ENCODE results near the gene COL18A1. TPM values are rescaled to one million over a fixed set of nuclear protein-coding genes. Genes with fewer than 3 reads are reported as not detected.

The COL18A1 gene
- polyA plus RNA-seq, 3 donors = 0.80 to 4.1 (median 1.1) TPM

- H3K27ac Mint-ChIP-seq = no peak overlapping the region
- no peak overlapping the region for H2AFZ ChIP-seq (ENCODE audit: insufficient read depth, low read depth, low read length, poor library complexity, severe bottlenecking)
- 78% methylated on average over 7 of the region's 13 CpGs for WGBS (ENCODE audit: insufficient coverage)
- H3K36me3 ChIP-seq (replicated peaks in 1 of 2; ENCODE audit: control insufficient read depth in 1 of 2, insufficient read depth in 2 of 2, low read length in 2 of 2) = peaks cover 0 to 6% of the 10 kb centered on the region in 2 donors
- H3K4me2 ChIP-seq (replicated peaks; ENCODE audit: extremely low read depth, low read length, poor library complexity, severe bottlenecking) = no peak overlapping the region
- peaks cover 5% of the 10 kb centered on the region for H3K4me1 Mint-ChIP-seq
- H3K4me3 ChIP-seq (replicated peaks in 1 of 3; ENCODE audit: low read depth in 2 of 3, low read length in 3 of 3) = no peak overlapping the region
- H3K79me2 ChIP-seq (ENCODE audit: insufficient read depth, low read length) = no peaks in the 10 kb centered on the region
- DNase-seq = no peak
- peaks cover 0 to 4% (median 0%) of the 10 kb centered on the region in 7 donors for H3K9me3 Mint-ChIP-seq
- H3K9ac ChIP-seq (ENCODE audit: insufficient read depth, low read length, poor library complexity, severe bottlenecking) = no peak overlapping the region
- intact Hi-C loops (cut with micrococcal nuclease) = no loop called here
- H3K27me3 ChIP-seq (ENCODE audit: control insufficient read depth in 2 of 2, insufficient read depth in 2 of 2, low read length in 2 of 2) = no peaks in the 10 kb centered on the region
- H3K4me3 Mint-ChIP-seq = no peak overlapping the region
- no peaks in the 10 kb centered on the region for H4K20me1 ChIP-seq (ENCODE audit: insufficient read depth, low read length)
- H3K9me3 ChIP-seq (replicated peaks in 1 of 2; ENCODE audit: control insufficient read depth in 1 of 2, insufficient read depth in 1 of 2, low read length in 2 of 2) = no peaks in the 10 kb centered on the region
- H3K4me1 ChIP-seq (ENCODE audit: control insufficient read depth in 1 of 2, insufficient read depth in 2 of 2, low read length in 2 of 2) = no peaks in the 10 kb centered on the region
- H3K27me3 Mint-ChIP-seq (ENCODE audit: low read depth in 3 of 3) = peaks cover 2 to 5% (median 4%) of the 10 kb centered on the region in 3 donors
- TF ChIP-seq CTCF (IDR thresholded peaks at IDR 0.05) = no peak
- no peak overlapping the region for H3K27ac ChIP-seq (ENCODE audit: low read depth in 1 of 2, low read length in 2 of 2)
- H3K36me3 Mint-ChIP-seq = peaks cover 4 to 10% of the 10 kb centered on the region in 2 donors
Measured at GRCh38 chr21:45506836-45507522, 102.0 kb downstream of the COL18A1 start.

- Histone ChIP-seq H3K4me2 (replicated peaks; ENCODE audit: extremely low read depth, low read length, poor library complexity, severe bottlenecking) (no peak overlapping the region), H3K27ac (ENCODE audit: low read depth in 1 of 2, low read length in 2 of 2) (no peak overlapping the region), H3K4me3 (replicated peaks in 1 of 3; ENCODE audit: low read depth in 2 of 3, low read length in 3 of 3) (no peak overlapping the region), H4K20me1 (ENCODE audit: insufficient read depth, low read length) (no peaks in the 10 kb centered on the region), H3K79me2 (ENCODE audit: insufficient read depth, low read length) (no peaks in the 10 kb centered on the region), H3K4me1 (ENCODE audit: control insufficient read depth in 1 of 2, insufficient read depth in 2 of 2, low read length in 2 of 2) (no peaks in the 10 kb centered on the region), H3K36me3 (replicated peaks in 1 of 2; ENCODE audit: control insufficient read depth in 1 of 2, insufficient read depth in 2 of 2, low read length in 2 of 2) (peaks cover 5 to 11% of the 10 kb centered on the region in 2 donors), H3K27me3 (ENCODE audit: control insufficient read depth in 2 of 2, insufficient read depth in 2 of 2, low read length in 2 of 2) (no peaks in the 10 kb centered on the region), H3K9ac (ENCODE audit: insufficient read depth, low read length, poor library complexity, severe bottlenecking) (no peak overlapping the region), H2AFZ (ENCODE audit: insufficient read depth, low read depth, low read length, poor library complexity, severe bottlenecking) (no peak overlapping the region), H3K9me3 (replicated peaks in 1 of 2; ENCODE audit: control insufficient read depth in 1 of 2, insufficient read depth in 1 of 2, low read length in 2 of 2) (no peaks in the 10 kb centered on the region)
- Mint-ChIP-seq H3K4me3 (no peak overlapping the region), H3K27ac (no peak overlapping the region), H3K9me3 (peaks cover 0 to 4% (median 0%) of the 10 kb centered on the region in 7 donors), H3K27me3 (ENCODE audit: low read depth in 3 of 3) (peaks cover under 1 to 5% (median 4%) of the 10 kb centered on the region in 3 donors), H3K4me1 (peaks cover 5% of the 10 kb centered on the region), H3K36me3 (peaks cover 6 to 12% of the 10 kb centered on the region in 2 donors)
- 59% methylated on average over 5 of the region's 9 CpGs for WGBS (ENCODE audit: insufficient coverage)
- no peak for TF ChIP-seq CTCF (IDR thresholded peaks at IDR 0.05)
- no peak for DNase-seq
- intact Hi-C loops (cut with micrococcal nuclease) = no loop called here
Measured at GRCh38 chr21:45507523-45507875, 102.5 kb downstream of the COL18A1 start.

Data from CD14-positive monocyte (primary cell).